RWPE2 (cell line): ENCODE results near the gene TRAPPC3.

ENCODE experiments used
- ATAC-seq: fragments of 200-7000 bp; cut with Tn5 transposase; 3 replicates; pipeline ENCODE4 v1.9.1; 2021; ENCODE audit warnings: low read depth
- DNase-seq: peaks from one replicate; pipeline ENCODE4 v3.0.0-alpha.2; 2020; ENCODE audit warnings: low spot score
- H3K27ac ChIP-seq: fragments of 450-650 bp; 2 replicates; pipeline ENCODE4 v1.5.1; 2017; ENCODE audit warnings: mild to moderate bottlenecking; ENCODE audit not compliant: poor library complexity, severe bottlenecking
- H3K27me3 ChIP-seq: fragments of 250-450 bp; sonication (Bioruptor Pico); 2 replicates; pipeline ENCODE4 v1.5.1; 2021; ENCODE audit warnings: mild to moderate bottlenecking, moderate library complexity; ENCODE audit not compliant: insufficient read depth, poor library complexity, severe bottlenecking
- H3K36me3 ChIP-seq: fragments of 250-450 bp; sonication (Bioruptor Pico); 2 replicates; pipeline ENCODE4 v1.5.1; 2020; ENCODE audit warnings: low read depth, mild to moderate bottlenecking, moderate library complexity
- H3K4me1 ChIP-seq: fragments of 250-450 bp; sonication (Bioruptor Pico); 2 replicates; pipeline ENCODE4 v1.5.1; 2021; ENCODE audit warnings: mild to moderate bottlenecking, moderate library complexity; ENCODE audit not compliant: insufficient read depth, poor library complexity, severe bottlenecking
- H3K4me3 ChIP-seq: fragments of 250-450 bp; sonication (Bioruptor Pico); 2 replicates; pipeline ENCODE4 v1.5.1; 2021; ENCODE audit warnings: mild to moderate bottlenecking, moderate library complexity; ENCODE audit not compliant: severe bottlenecking
- H3K9me3 ChIP-seq: fragments of 250-450 bp; sonication (Bioruptor Pico); 2 replicates; pipeline ENCODE4 v1.5.1; 2021; ENCODE audit warnings: mild to moderate bottlenecking, moderate library complexity; ENCODE audit not compliant: severe bottlenecking
- CTCF ChIP-seq: fragments of 450-650 bp; IDR thresholded peaks from one replicate; pipeline ENCODE4 v1.5.1; 2017; ENCODE audit warnings: mild to moderate bottlenecking, moderate library complexity; ENCODE audit not compliant: poor library complexity, severe bottlenecking

The TRAPPC3 gene

GRCh38 chr1:36162680-36163239, 13.5 kb upstream of the TRAPPC3 start:
- Histone ChIP-seq H3K9me3 (no peaks in the 10 kb centered on the region), H3K4me3 (no peak overlapping the region), H3K36me3 (peaks cover 64% of the 10 kb centered on the region), H3K27ac (peak overlapping the region; percentile 97), H3K4me1 (peaks cover 46% of the 10 kb centered on the region), H3K27me3 (no peaks in the 10 kb centered on the region)
- no peak for TF ChIP-seq CTCF
- ATAC-seq (no peak), DNase-seq (no peak)

GRCh38 chr1:36161641-36162531, 12.6 kb upstream of the TRAPPC3 start:
- peak; percentile 96 for DNase-seq
- Histone ChIP-seq H3K4me1 (peaks cover 46% of the 10 kb centered on the region), H3K9me3 (no peaks in the 10 kb centered on the region), H3K36me3 (peaks cover 55% of the 10 kb centered on the region), H3K27me3 (no peaks in the 10 kb centered on the region), H3K4me3 (peak overlapping the region; percentile 26), H3K27ac (peak overlapping the region; percentile 97)
- TF ChIP-seq CTCF, result no peak
- peak; percentile 88 for ATAC-seq

GRCh38 chr1:36160949-36161485, 11.7 kb upstream of the TRAPPC3 start:
- H3K4me1 ChIP-seq, result peaks cover 42% of the 10 kb centered on the region
- no peaks in the 10 kb centered on the region for H3K27me3 ChIP-seq
- H3K4me3 ChIP-seq, result peak overlapping the region; percentile 26
- peak; percentile 63 for ATAC-seq
- H3K36me3 ChIP-seq, result peaks cover 49% of the 10 kb centered on the region
- TF ChIP-seq CTCF, result peak; percentile 50
- DNase-seq, result no peak
- peak overlapping the region; percentile 97 for H3K27ac ChIP-seq
- no peaks in the 10 kb centered on the region for H3K9me3 ChIP-seq

DNA sequence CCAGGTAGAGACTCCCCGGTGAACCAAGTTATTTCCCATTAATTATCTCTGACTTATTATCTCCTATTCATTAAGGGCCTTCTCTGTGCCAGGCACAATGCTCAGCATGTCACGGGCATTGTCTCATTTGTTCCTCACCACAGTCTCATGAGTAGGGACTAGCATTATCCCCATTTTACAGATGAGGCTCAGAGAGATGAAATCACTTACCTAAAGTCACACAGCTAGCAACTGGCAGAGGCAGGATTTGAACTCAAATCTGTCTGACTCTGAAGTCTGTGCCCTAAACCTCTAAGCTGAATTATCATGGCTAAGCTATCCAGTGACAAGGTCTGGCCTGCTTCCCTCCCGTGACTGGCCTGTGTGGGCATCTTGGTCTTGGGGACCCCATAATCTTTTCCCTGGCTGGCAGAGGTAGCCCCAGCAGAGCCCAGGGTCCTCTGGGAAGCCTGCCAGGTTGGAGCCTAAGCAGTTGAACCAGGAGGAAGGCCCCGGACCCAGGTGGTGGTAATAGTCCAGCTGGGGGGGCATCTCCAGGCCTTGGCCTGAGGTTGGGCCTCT, 11.2 kb upstream of the TRAPPC3 start:
- Histone ChIP-seq H3K4me3 (peak overlapping the region; percentile 26), H3K9me3 (no peaks in the 10 kb centered on the region), H3K4me1 (peaks cover 38% of the 10 kb centered on the region), H3K36me3 (peaks cover 49% of the 10 kb centered on the region), H3K27me3 (no peaks in the 10 kb centered on the region), H3K27ac (peak overlapping the region; percentile 97)
- TF ChIP-seq CTCF, result no peak
- no peak for ATAC-seq
- no peak for DNase-seq
